Measurements from ENCODE around the gene CASKIN2. TPM values are rescaled to one million over a fixed set of nuclear protein-coding genes. Genes with fewer than 3 reads are reported as not detected.

The CASKIN2 gene
- total RNA-seq, 1 experiment from 2014 or later = 41.8 TPM

GRCh38 chr17:75454193-75454592, 61.1 kb downstream of the CASKIN2 start:
- Histone ChIP-seq H3K4me1 (peaks cover 29% of the 10 kb centered on the region), H3K9me3 (no peaks in the 10 kb centered on the region), H3K36me3 (ENCODE audit: control insufficient read depth, insufficient read depth, low read length) (no peaks in the 10 kb centered on the region), H3K4me3 (ENCODE audit: low read depth, low read length) (no peak overlapping the region), H3K27me3 (replicated peaks; ENCODE audit: control insufficient read depth, insufficient read depth, low read length) (no peaks in the 10 kb centered on the region)
- Mint-ChIP-seq H3K4me3 (ENCODE audit: unreplicated experiment) (no peak overlapping the region), H3K27ac (ENCODE audit: unreplicated experiment) (peak overlapping the region; percentile 11), H3K27me3 (ENCODE audit: insufficient read depth, unreplicated experiment) (no peaks in the 10 kb centered on the region), H3K9me3 (ENCODE audit: unreplicated experiment) (no peaks in the 10 kb centered on the region), H3K36me3 (ENCODE audit: insufficient read depth, unreplicated experiment) (peaks cover 12% of the 10 kb centered on the region), H3K4me1 (ENCODE audit: low read depth, unreplicated experiment) (peaks cover 22% of the 10 kb centered on the region)
- ChIA-PET CTCF (interaction anchor here (0.6 kb wide), 1 partner anchor 50 kb away, joined by 5 read pairs; no protein-coding TSS in a partner anchor), POLR2A (interaction anchor here (0.7 kb wide), 1 partner anchor 48 kb away, joined by 5 read pairs; no protein-coding TSS in a partner anchor)
- no TSS peak for BruUV-seq (replicated peaks)
- intact Hi-C loops (cut with micrococcal nuclease; ENCODE audit: unreplicated experiment) = no loop called here
- no peak for TF ChIP-seq CTCF (IDR thresholded peaks at IDR 0.05; ENCODE audit: insufficient read depth in 1 of 2, low read depth in 1 of 2, low read length in 1 of 2, severe bottlenecking in 1 of 2, unreplicated experiment in 1 of 2)
- DNase-seq = no peak

- Histone ChIP-seq H3K4me1 (peaks cover 9% of the 10 kb centered on the region), H3K36me3 (ENCODE audit: control insufficient read depth, insufficient read depth, low read length) (no peaks in the 10 kb centered on the region), H3K4me3 (ENCODE audit: low read depth, low read length) (no peak overlapping the region), H3K9me3 (no peaks in the 10 kb centered on the region), H3K27me3 (replicated peaks; ENCODE audit: control insufficient read depth, insufficient read depth, low read length) (no peaks in the 10 kb centered on the region)
- DNase-seq = no peak
- Mint-ChIP-seq H3K9me3 (ENCODE audit: unreplicated experiment) (no peaks in the 10 kb centered on the region), H3K27ac (ENCODE audit: unreplicated experiment) (no peak overlapping the region), H3K4me3 (ENCODE audit: unreplicated experiment) (no peak overlapping the region), H3K27me3 (ENCODE audit: insufficient read depth, unreplicated experiment) (no peaks in the 10 kb centered on the region), H3K36me3 (ENCODE audit: insufficient read depth, unreplicated experiment) (no peaks in the 10 kb centered on the region), H3K4me1 (ENCODE audit: low read depth, unreplicated experiment) (peaks cover 18% of the 10 kb centered on the region)
- no peak for TF ChIP-seq CTCF (IDR thresholded peaks at IDR 0.05; ENCODE audit: insufficient read depth in 1 of 2, low read depth in 1 of 2, low read length in 1 of 2, severe bottlenecking in 1 of 2, unreplicated experiment in 1 of 2)
- POLR2A ChIA-PET = no interaction called here
- no TSS peak for BruUV-seq (replicated peaks)
- CTCF ChIA-PET = interaction anchor here (0.7 kb wide), 1 partner anchor 10 kb away, joined by 9 read pairs; no protein-coding TSS in a partner anchor
- intact Hi-C loops (cut with micrococcal nuclease; ENCODE audit: unreplicated experiment) = no loop called here
Measured at GRCh38 chr17:75450270-75450669, 65.1 kb downstream of the CASKIN2 start.

Small RNA genes within 50 kb of the gene (microRNA-seq; reads per million reads assigned to microRNA genes)
- 1.1 reads per million for gene MIR6785

Other genes with a start within 250 kb of the CASKIN2 start
- 27.0 and 27.3 TPM in 2 replicates for gene MIF4GD, start 244.3 kb downstream of the CASKIN2 start, total RNA-seq (2022)
- 29.8 and 33.6 TPM in 2 replicates for gene SLC25A19, start 226.1 kb downstream of the CASKIN2 start, total RNA-seq (2022)
- 113 and 115 TPM in 2 replicates for gene GRB2, start 109.9 kb downstream of the CASKIN2 start, total RNA-seq (2022)
- 109 and 115 TPM in 2 replicates for gene TMEM94, start 58.9 kb downstream of the CASKIN2 start, total RNA-seq (2022)
- gene TSEN54, start 991 bp upstream of the CASKIN2 start, total RNA-seq (2022) = 71.3 and 74.5 TPM in 2 replicates
- gene LLGL2, start 10.2 kb upstream of the CASKIN2 start, total RNA-seq (2022) = 165 and 179 TPM in 2 replicates
- 12.3 and 24.4 TPM in 2 replicates for gene MYO15B, start 72.3 kb upstream of the CASKIN2 start, total RNA-seq (2022)
- 0.20 TPM in 1 of 2 replicates, not detected in the other for gene SMIM5, start 117.9 kb upstream of the CASKIN2 start, total RNA-seq (2022)
- gene RECQL5, start 151.6 kb upstream of the CASKIN2 start, total RNA-seq (2022) = 67.0 and 67.7 TPM in 2 replicates
- 119 and 126 TPM in 2 replicates for gene SAP30BP, start 151.8 kb upstream of the CASKIN2 start, total RNA-seq (2022)
- 50.8 and 55.4 TPM in 2 replicates for gene ITGB4, start 205.9 kb upstream of the CASKIN2 start, total RNA-seq (2022)
- gene GALK1, start 249.7 kb upstream of the CASKIN2 start, total RNA-seq (2022) = 41.1 and 45.0 TPM in 2 replicates

Measured in Caco-2 (cell line).